ENCODE data around the gene PARP11. TPM values are rescaled to one million over a fixed set of nuclear protein-coding genes. Genes with fewer than 3 reads are reported as not detected.

The PARP11 gene
- total and polyA plus RNA-seq, 2 of the 8 experiments (the other 6 are each of a cell fraction or from before 2014, with no cell fraction given) = 4.2 to 13.3 TPM

DNA sequence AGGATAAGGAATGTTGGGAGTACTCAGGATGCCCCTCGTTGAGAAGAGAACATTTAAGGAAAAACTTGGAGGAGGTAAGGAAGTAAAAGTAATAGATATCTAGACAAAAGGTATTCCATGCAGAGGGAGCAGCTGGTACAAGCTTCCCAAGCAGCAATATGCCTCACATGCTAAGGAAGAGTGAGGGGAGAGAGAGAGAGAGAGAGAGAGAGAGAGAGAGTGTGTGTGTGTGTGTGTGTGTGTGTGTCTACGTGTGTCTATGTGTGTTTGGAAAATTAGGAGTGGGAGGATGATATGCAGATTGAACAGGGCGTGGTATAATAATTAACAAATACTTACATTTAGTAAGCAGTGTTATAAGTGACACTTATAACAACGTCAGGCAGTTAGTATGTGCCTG lies 9.2 kb upstream of the PARP11 start:
- Histone ChIP-seq H3K4ac (replicated peaks; ENCODE audit: insufficient read length, low read depth, low read length) (no peak overlapping the region), H3K4me2 (ENCODE audit: insufficient read depth in 1 of 2, low read depth in 2 of 2, low read length in 2 of 2) (no peak overlapping the region), H2BK15ac (ENCODE audit: low read length) (no peak overlapping the region), H4K5ac (ENCODE audit: insufficient read length, low read depth, low read length) (no peak overlapping the region), H2AFZ (ENCODE audit: low read length) (no peak overlapping the region), H3K79me1 (ENCODE audit: low read depth, low read length) (no peaks in the 10 kb centered on the region), H3K27ac (ENCODE audit: low read depth, low read length) (no peak overlapping the region), H2BK12ac (ENCODE audit: low read depth, low read length) (no peak overlapping the region), H4K20me1 (replicated peaks in 1 of 2; ENCODE audit: control insufficient read depth in 1 of 2, insufficient read depth in 2 of 2, low read length in 2 of 2) (no peaks in the 10 kb centered on the region), H2BK5ac (ENCODE audit: low read depth, low read length) (no peak overlapping the region), H2BK120ac (replicated peaks; ENCODE audit: low read depth, low read length) (no peak overlapping the region), H3K9me3 (ENCODE audit: insufficient read depth in 2 of 2, low read depth in 1 of 2, low read length in 1 of 2) (no peaks in the 10 kb centered on the region; a peak in 1 of 4 replicates), H4K91ac (replicated peaks; ENCODE audit: insufficient read length, low read length) (no peak overlapping the region), H3K79me2 (ENCODE audit: control insufficient read depth in 1 of 2, insufficient read depth in 2 of 2, low read length in 2 of 2) (no peaks in the 10 kb centered on the region), H2BK20ac (ENCODE audit: low read length) (no peak overlapping the region), H3K14ac (ENCODE audit: insufficient read length) (no peak overlapping the region), H3K23ac (ENCODE audit: insufficient read length) (no peak overlapping the region), H3K23me2 (ENCODE audit: low read depth, low read length) (peaks cover 2% of the 10 kb centered on the region; the same call in 1 of the 2 replicates), H3K4me1 (replicated peaks in 1 of 4; ENCODE audit: control insufficient read depth in 3 of 4, insufficient read depth in 4 of 4, low read length in 3 of 4) (peaks cover 0 to 2% (median under 1%) of the 10 kb centered on the region in 4 experiments; a peak in 5 of 7 replicates), H3K56ac (replicated peaks; ENCODE audit: insufficient read length, low read depth, low read length) (peak overlapping the region; percentile 33), H3K4me3 (ENCODE audit: extremely low read depth in 1 of 4, insufficient read depth in 2 of 4, low read depth in 3 of 4, low read length in 4 of 4) (no peak overlapping the region), H3K36me3 (ENCODE audit: control insufficient read depth in 2 of 4, insufficient read depth in 4 of 4, low read length in 3 of 4) (no peaks in the 10 kb centered on the region), H3K9ac (replicated peaks in 1 of 4; ENCODE audit: extremely low read depth in 1 of 4, low read depth in 3 of 4, low read length in 3 of 4) (no peak overlapping the region), H3K27me3 (replicated peaks in 1 of 4; ENCODE audit: control insufficient read depth in 3 of 4, extremely low read depth in 1 of 4, insufficient read depth in 3 of 4, low read length in 3 of 4) (no peaks in the 10 kb centered on the region; a peak in 1 of 7 replicates), H2AK5ac (ENCODE audit: low read depth, low read length) (no peak overlapping the region), H3K18ac (ENCODE audit: extremely low read depth, low read length) (no peak overlapping the region), H4K8ac (ENCODE audit: extremely low read depth, insufficient read depth, low read length) (no peak overlapping the region)
- TF ChIP-seq SP4 (IDR thresholded peaks at IDR 0.05; ENCODE audit: low read length) (no peak), BACH1 (IDR thresholded peaks at IDR 0.05; ENCODE audit: low read length) (no peak), HDAC2 (IDR thresholded peaks at IDR 0.05; ENCODE audit: borderline replicate concordance in 1 of 2, low read depth in 2 of 2, low read length in 2 of 2) (no peak), SP2 (IDR thresholded peaks at IDR 0.05; ENCODE audit: low read length) (no peak), CEBPB (IDR thresholded peaks at IDR 0.05; ENCODE audit: low read depth, low read length) (no peak), CHD1 (IDR thresholded peaks at IDR 0.05; ENCODE audit: low read depth, low read length) (no peak), EP300 (IDR thresholded peaks at IDR 0.05; ENCODE audit: borderline replicate concordance in 1 of 2, low read depth in 2 of 2, low read length in 2 of 2) (no peak), CTBP2 (IDR thresholded peaks at IDR 0.05; ENCODE audit: borderline replicate concordance, insufficient read depth, insufficient read length, low read length) (no peak), TCF12 (IDR thresholded peaks at IDR 0.05; ENCODE audit: low read depth, low read length) (no peak)
- DNase-seq (ENCODE audit: low read depth in 1 of 2, low spot score in 2 of 2) (no peak), FAIRE-seq (no peak)
- ChIA-PET POLR2A (ENCODE audit: partially characterized antibody) (interaction anchor here (0.6 to 1.0 kb wide), 3 partner anchors 57 to 399 kb away, joined by 3 read pairs; no protein-coding TSS in a partner anchor), CTCF (ENCODE audit: partially characterized antibody) (interaction anchor here (0.6 to 9.0 kb wide), 15 partner anchors 14 to 1872 kb away, joined by 3 to 114 read pairs (median 5); no protein-coding TSS in a partner anchor)
- 89% methylated on average over 4 of the region's 4 CpGs; no CpG with 5 or more reads in 1 of the 2 experiments for WGBS, 2 experiments (ENCODE audit: extremely low coverage in 1 of 2, insufficient coverage in 1 of 2, insufficient read length in 1 of 2, insufficient replicate concordance in 2 of 2, low coverage in 1 of 2, low lambda C conversion rate in 2 of 2, missing lambda C conversion rate in 1 of 2)
